ENCODE results near the gene NPR3.

Gene NPR3, protein sequence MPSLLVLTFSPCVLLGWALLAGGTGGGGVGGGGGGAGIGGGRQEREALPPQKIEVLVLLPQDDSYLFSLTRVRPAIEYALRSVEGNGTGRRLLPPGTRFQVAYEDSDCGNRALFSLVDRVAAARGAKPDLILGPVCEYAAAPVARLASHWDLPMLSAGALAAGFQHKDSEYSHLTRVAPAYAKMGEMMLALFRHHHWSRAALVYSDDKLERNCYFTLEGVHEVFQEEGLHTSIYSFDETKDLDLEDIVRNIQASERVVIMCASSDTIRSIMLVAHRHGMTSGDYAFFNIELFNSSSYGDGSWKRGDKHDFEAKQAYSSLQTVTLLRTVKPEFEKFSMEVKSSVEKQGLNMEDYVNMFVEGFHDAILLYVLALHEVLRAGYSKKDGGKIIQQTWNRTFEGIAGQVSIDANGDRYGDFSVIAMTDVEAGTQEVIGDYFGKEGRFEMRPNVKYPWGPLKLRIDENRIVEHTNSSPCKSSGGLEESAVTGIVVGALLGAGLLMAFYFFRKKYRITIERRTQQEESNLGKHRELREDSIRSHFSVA

DNA sequence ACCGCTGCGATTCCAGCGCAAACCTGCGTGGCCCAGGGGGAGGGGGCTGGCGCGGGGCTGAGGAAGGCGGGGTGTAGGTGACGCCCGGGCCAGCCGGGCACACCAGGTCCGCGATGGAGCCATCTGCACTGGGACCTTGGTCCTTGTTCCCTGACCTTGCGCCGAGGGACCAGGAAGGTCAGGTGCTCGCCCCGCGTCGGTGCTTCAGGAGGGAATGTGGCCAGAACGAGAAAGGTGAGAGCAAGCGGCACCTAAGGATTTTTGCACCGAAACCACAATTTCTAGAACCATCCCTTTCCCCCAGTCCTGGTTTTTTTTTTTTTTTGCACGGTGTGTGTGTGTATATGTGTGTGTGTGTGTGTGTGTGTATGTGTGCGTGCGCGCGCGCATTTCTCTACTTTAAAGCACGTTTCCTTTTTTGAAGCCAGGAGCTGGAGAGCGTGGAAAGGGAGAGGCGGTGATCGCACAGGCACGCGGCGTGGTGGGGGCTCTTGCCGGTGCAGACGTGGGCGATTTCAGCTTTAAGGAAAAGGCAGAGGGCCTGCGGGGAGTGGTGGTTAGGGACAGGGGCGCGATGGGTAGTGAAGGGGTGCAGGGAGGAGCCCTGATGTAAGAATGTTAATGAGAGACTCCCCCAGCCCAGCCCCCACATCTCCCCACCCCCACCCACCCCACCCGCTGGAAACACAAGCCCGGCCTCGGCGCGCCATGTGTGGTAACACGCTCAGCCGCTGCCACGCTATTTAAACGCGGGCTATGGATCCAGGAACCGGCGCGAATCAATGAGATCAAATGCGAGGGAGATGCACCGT, at the start of gene NPR3:
Gene NPR3, plus strand, starts transcription at position 772 of the 812 bp plus-strand sequence. CDS start 456 bp downstream, outside the sequence.
- no peak for DNase-seq (ENCODE audit: low spot score)

DNA sequence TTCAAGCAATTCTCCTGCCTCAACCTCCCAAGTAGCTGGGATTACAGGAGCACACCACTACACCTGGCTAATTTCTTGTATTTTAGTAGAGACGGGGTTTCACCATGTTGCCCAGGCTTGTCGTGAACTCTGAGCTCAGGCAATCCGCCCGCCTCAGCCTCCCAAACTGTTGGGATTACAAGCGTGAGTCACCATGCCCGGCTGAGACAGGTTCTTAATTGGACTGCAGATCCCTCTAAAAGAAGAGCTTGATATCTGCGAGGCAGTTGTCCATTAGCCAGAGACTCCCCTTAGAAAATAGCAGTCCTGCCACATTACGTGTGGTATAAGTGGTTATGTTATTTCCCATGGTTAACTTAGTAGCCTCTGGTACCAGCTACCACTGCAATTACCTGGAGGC, 46.6 kb upstream of the NPR3 start:
- no peak for DNase-seq (ENCODE audit: low spot score)

DNA sequence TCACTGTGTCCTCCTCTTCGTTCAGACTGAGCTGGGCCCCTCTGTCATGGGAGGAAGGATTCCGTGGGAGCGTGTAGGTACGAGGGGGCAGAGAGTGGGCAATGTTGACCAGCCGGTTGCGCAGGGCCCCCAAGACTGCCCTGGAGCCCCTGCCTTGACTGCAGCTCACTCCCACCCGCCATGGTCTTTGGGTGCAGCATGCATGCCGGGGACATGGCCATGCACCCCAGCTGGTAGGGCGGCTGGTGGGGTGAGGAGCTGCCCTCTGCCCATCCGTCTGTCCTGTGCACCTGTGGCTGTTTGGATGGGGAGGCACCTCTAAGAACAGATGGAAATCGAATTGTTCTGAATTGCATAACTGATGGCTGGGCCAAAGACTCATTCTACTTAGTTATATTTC, 42.6 kb upstream of the NPR3 start:
- no peak for DNase-seq (ENCODE audit: low spot score)

DNA sequence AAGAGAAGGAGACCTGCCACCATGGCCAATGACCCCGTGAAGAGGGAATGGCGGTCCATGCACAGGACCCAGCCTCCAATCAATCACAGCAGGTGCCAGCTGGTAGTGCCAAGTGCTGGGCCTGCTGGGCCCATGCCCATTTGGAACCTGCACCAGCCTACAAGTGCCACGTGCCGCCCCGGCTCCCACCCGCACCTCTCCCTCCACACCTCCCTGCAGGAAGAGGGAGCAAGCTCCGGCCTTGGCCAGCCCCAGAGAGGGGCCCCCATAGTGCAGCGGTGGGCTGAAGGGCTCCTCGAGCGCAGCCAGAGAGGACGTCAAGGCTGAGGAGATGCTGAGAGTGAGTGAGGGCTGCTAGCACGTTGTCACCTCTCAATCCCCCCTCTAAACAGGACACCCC, 37.8 kb upstream of the NPR3 start:
- DNase-seq (ENCODE audit: low spot score) = no peak

DNA sequence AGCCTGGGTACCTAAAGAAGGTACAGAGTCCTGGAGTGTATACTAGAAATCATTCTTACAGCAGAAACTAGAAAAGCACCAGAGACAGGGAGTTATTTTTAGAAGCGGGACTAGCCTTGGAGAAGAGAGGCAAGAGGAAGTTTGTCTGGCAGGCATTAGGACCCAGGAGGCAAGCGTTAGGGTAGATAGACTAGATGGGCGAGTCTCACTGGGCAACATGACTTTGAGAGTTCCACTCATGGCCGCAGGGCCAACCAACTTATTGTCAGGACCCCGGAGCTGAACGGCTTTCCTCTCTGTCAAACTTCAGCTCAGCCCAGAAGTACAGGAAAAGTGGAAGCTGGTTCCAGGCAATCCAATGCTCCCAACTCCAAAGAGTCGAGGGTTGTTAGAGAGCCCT, 34.1 kb upstream of the NPR3 start:
- DNase-seq (ENCODE audit: low spot score) = no peak

DNA sequence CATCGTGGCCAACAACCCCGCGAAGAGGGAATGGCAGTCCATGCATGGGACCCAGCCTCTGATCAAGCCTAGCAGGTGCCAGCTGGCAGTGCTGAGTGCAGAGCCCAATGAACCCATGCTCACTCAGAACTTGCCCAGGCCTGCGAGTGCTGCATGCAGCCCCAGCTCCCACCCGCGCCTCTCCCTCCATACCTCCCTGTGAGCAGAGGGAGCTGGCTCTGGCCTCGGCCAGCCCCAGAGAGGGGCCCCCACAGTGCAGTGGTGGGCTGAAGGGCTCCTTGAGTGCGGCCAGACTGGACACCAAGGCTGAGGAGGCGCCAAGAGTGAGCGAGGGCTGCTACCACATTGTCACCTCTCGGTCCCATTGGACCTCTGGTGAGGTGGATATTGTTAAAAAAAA, 32.6 kb upstream of the NPR3 start:
- no peak for DNase-seq (ENCODE audit: low spot score)

DNA sequence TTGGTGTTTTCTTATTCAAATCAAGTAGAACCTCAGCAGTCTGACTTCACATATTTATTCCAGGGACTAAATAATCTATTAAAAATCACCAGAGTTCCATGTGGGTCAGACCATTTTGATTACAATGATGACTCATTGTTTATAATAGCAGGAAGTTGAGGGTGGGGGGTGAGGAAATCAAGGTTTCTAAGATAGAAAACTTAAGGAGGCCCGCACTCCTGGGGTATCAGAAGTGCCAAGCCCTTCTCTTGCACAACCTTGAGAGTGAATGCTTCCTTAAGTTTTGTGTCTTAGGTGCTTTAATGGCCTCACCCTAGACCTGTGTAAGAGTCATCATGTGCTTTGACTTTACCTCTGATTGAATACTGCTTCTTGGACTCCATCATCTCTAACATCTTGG, 31.9 kb upstream of the NPR3 start:
- no peak for DNase-seq (ENCODE audit: low spot score)

DNA sequence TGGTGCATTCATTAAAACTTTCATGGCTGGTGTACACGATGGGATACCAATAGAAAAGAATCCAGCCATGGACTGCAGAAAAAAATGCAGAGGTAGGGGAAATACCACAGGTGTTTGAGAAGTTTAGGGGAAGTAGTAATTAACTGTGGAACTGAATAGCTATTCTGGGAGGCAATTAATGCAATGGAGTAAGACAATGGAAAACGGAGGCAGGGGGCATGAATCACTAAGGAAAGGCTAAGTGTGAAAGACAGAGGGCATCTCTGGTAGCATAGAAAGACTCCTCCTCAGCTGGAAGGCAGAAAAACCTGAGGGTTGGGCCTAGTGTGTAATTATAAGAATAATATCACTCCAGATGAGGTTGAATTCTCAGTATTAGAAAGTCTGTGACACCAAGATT, 30.9 kb upstream of the NPR3 start:
- DNase-seq (ENCODE audit: low spot score) = no peak

DNA sequence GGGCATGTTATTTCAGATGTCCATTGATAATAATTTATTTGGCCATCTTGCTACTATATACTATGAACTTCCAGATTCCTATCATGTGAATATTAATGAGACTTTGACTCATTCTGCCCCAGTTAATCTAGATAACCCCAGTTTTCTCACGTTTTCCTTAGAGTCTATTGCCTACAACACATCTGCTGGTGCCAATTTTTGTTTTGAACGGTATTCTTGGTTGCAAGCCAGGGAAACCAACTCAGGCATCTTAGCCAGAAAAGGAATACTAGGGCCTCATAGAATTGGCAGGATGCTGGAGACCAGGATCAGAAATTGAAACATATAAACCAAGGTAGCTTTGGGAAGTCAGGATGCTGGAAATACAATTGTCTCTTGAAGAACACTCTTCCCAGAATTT, 28.0 kb upstream of the NPR3 start:
- DNase-seq (ENCODE audit: low spot score) = no peak

DNA sequence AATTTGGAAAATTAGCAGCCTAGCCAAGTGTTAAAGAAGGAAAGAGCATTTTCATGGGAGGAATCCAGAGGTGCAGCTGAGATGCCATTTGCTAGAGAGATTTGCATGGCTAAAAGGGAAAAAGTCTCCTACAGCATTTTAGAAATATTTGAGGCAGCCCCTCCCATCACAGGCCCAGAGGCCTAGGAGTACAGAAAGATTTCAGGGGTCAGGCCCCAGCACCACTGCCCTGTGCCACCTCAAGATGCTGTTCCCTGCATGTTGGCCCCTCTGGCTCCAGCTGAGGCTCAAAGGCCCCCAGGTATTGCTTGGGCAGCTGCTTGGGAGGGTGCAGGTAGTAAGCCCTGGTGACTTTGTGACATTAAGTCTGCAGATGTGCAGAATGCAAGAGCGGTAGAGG, 26.9 kb upstream of the NPR3 start:
- DNase-seq (ENCODE audit: low spot score) = no peak

DNA sequence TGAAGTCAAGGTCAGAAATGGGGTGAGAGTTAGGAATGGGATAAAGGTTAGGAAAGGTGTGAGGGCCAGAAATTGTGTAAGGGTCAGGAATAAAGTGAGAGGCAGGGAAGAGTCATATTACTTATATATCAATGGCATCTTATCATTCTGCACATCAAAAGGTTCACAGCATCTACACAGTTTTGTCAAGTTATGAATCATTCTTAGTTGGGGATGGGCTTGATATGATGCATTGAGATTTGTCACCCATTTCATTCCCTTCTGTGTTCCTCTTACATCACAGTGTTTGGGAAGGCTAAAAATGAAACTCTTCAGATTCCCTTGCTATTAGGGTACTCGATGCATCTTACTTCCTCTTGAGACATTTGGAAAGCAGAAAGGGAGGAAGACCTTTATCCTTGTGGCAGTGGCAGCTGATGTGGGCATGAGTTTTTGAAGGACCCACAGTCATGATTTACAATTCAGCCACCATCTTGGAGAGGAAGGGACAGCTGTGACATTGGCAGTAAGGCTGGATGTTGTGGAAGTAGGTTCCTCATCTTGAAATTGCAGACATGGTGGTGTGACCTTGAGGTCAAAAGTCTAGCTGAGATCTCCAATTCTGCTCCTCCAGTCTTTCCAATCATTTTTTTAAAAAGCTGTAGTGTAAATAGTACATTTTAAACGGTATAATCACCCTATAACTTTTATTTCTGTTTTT, 24.2 kb upstream of the NPR3 start:
- no peak for DNase-seq (ENCODE audit: low spot score)

DNA sequence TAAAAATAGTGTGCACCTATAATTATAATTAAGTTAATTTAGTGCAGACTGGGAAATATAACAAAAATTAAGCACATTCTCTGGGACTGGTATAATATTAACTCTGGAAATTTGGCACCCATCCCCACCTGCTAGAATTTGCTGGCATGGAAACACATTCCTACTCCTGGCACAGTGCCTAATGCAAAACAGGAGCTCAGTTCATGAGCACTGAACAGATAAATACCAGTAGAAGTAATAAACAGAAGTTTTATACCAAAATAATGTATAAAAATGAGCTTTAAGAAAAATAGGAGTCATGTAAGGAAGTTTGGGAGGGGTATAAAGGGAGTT, 23.7 kb upstream of the NPR3 start:
- DNase-seq (ENCODE audit: low spot score) = no peak

DNA sequence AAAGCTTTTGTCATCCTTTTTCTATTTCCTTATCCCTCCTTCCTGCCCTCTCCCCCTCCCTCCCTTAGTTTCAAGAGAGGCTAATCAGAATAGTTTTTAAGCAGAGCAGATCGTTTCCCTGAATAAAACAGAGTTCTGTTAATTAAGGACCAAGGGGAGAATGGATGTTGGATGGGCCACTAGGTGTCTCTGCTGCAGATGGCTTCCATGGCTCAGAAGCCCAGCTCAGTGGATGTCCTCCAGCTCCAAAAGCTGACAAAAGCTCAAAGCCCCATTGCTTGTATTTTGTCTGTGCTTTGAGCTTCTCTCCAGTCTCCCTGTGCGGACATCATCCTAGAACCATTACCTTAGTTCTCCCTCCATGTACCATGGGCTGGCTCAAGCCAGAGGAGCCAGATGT, 21.0 kb upstream of the NPR3 start:
- DNase-seq (ENCODE audit: low spot score) = no peak

DNA sequence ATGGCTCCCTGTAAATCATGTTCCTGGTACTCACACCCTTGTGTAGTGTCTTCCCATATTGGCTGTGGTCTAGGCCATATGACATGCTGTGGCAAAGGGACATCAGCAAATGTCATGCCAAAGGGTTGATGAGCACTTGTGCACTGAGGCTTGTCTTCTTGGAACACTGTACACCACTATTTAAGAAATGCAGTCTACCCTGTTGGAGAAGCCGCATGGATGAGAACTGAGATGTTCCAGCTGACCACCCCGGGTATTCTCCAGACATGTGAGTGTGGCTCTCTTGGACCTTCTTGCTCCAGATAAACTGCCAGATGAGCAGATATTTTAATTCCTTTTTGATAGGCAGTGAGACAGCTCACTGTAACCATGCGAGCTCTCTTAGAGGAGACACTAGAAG, 20.5 kb upstream of the NPR3 start:
- no peak for DNase-seq (ENCODE audit: low spot score)

DNA sequence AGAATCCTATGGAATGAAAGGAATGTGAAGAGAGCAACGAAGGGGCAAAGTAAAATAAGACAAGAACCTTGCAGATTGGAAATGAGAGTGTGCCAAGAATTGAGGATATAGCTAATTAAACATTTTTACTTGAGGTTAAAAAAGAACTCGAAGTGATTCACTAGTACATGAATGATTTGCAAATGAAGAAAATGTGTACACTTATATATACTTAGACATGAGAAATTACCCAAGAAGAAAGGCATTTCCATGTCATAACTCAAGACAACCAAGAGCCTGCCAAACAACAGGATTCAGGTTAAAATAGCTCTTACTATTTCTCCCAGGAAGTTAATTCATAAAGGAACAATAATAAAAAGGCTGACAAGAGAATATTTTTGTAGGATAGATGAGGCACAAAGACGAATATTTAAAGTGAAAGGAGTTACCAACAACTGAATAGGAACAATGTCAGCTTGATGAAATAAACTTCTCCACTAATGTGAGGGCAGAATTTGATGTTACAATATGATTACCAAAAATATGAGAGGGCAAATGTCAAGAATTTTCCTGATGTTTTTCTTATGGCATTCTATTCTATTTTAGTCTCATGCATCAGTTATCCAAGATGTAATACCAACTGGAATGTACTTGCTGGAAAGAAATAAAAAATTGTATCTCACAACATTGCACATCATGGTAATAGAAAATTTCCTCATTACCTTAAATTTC, 18.9 kb upstream of the NPR3 start:
- DNase-seq (ENCODE audit: low spot score) = no peak

DNA sequence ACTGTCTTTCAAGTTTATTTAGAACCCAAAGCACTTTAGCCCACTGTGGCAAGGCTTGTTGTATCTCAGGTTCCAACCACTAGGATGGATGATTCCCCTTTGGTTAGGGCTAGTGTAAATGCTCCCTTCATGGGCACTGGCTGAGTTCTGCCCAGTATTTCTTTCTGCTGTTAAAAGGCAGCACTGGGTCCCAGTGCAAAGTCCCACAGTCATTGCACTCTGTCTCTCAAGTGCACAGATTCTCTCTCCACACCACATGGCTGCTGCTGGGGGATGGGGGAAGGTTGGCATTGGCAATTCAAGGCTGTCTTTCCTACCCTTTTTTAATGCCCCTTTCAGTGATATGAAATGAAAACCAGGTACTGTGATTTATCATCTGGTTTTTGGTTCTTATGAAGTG, 7.2 kb upstream of the NPR3 start:
- DNase-seq (ENCODE audit: low spot score) = no peak

DNA sequence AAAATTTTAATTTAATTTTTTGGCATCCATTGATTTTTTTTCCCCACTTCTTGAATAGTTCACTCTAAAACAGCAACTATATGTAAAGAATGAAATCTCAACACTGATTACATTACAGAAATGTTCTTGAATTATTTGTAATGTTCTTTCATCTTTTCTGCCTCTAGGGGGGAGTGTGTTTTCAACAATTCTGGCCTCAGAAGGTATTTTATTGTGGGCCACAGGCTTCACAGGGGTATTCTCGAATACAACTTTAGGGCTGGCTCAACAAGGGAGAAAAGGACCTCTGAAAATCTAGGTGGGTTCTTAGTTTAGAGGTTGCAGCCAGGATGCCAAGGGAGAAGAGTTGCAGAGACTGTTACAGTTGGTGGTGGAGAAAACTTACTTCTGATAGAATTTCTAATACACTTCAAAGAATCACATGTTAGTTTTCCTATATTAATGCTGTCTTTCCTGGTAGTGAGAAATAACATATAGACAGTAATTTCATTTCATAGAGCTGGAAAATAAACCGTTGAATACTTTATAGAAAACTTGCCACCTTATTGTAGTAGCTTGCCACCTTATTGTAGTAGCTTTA, 3.6 kb upstream of the NPR3 start:
- DNase-seq (ENCODE audit: low spot score) = no peak

DNA sequence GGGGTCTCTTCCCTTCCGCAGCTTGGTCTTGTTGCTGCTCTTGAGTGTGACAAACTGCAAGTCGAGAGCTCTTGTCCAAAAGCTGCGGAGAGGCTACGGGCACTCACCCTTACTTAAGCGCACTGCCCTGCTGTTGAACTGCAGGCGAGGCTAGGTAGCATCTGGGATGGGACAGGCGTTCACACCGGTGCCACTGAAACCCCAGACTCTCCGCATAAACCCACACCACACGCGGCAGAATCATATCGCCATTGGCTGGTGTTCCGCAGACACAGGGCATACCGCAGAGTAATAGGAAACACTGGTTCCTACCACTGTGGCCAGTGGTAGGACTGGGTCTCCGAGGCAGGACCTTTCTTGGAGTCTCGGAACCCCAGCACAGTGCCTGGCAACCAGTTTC, 2.2 kb upstream of the NPR3 start:
- no peak for DNase-seq (ENCODE audit: low spot score)

DNA sequence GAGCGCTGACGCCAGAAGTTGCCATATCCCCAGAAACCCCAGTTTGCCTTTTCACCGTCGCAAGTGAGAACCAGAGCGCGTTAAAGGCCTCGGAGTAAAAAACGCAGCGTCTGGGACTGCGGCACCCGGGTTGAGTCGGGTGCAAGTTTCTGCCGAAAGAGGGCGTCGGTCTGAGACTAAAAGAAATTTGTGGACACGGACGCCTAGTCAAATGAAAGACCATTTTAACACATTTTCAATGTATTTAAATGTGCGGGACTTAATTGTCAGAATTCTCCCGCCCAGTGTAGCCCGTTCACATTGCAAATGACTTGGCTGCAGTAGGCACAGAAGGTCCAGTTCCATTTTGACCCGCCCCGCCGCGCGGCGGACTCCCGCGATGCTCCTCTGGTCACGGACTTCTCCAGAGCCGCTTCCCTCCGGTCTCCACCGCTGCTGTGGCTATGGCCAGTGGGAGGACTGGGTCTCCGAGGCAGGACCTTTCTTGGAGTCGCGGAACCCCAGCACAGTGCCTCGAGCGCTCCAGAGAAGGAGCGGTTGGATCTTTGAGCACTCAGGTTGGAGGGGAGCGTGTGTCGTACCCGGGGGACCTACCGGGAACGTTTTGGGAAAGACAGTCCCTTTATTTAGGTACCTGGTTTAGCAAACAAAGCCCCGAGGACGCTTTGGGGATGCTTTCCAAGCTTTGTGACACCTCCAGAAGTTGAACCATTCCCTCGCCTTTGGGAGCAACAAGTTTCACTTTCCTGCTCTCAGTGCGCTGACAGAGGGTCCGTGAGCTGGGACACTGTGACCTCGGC, 1.2 kb upstream of the NPR3 start:
- DNase-seq (ENCODE audit: low spot score) = peak; percentile 23

DNA sequence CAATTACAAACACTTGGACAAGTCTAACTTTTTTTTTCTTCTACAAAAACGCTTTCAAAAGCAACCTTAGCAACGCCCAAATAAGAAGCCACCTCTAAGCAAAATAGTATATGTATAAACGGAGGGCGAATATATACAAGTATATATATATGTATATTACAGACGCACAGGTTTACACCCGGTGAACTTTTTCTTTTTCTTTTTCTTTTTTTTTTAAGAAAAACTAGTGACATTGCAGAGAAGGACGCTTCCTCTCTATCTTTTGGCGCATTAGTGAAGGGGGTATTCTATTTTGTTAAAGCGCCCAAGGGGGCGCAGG, 200 bp downstream of the NPR3 start:
- no peak for DNase-seq (ENCODE audit: low spot score)

All from putamen (tissue), 1 donor.